A549 (cell line): ENCODE data around the gene PSEN2. TPM values are rescaled to one million over a fixed set of nuclear protein-coding genes. Genes with fewer than 3 reads are reported as not detected.

Source experiments
- ATAC-seq, 2 experiments: fragments of 200-7000 bp in 1 of 2; fragments of >200 bp in 1 of 2; cut with Nextera tagmentation in 1 of 2; cut with Tn5 transposase in 1 of 2; 3 replicates each; pipeline versions ENCODE4 v1.8.0 to v1.9.1; 2018 to 2020; ENCODE audit warnings: mild to moderate bottlenecking in 1 of 2, moderate library complexity in 1 of 2
- CTCF ChIA-PET: fragments of 300-600 bp; sonication (Branson Sonifier 250); formaldehyde crosslinking; extraction: SDS; loops from one replicate; lab custom pipeline; 2021; ENCODE audit warnings: antibody characterized with exemption, inconsistent platforms; lab: Yijun Ruan, JAX
- POLR2A ChIA-PET: fragments of 350-600 bp; formaldehyde crosslinking; extraction: SDS; loops from one replicate; lab custom pipeline; 2021; ENCODE audit warnings: antibody characterized with exemption, inconsistent platforms; lab: Yijun Ruan, JAX
- DNase-seq, 2 experiments: peaks; one replicate each; pipeline versions ENCODE4 v3.0.0 to v3.0.0-alpha.2; 2011 to 2016; ENCODE audit warnings: low read depth in 1 of 2, low spot score in 1 of 2
- FAIRE-seq: peaks from 2 replicates; lab custom pipeline; 2011; peaks lifted over from hg19 to GRCh38; lab: Jason Lieb, UNC
- H3K27ac ChIP-seq, 2 experiments: fragments of >200 bp; sonication (Bioruptor Twin); formaldehyde crosslinking; 3 replicates each; pipeline ENCODE4 v1.5.1; 2016 to 2017
- H3K4me1 ChIP-seq: fragments of >200 bp; sonication (Bioruptor Twin); formaldehyde crosslinking; 3 replicates; pipeline ENCODE4 v1.6.1; 2016
- H3K4me2 ChIP-seq: fragments of >200 bp; sonication (Bioruptor Twin); formaldehyde crosslinking; 3 replicates; pipeline ENCODE4 v1.6.1; 2016
- H3K4me3 ChIP-seq: fragments of >200 bp; sonication (Bioruptor Twin); formaldehyde crosslinking; 3 replicates; pipeline ENCODE4 v1.5.1; 2016
- H3K9me3 ChIP-seq: fragments of >200 bp; sonication (Bioruptor Twin); formaldehyde crosslinking; 3 replicates; pipeline ENCODE4 v1.6.1; 2016
- CHD2 ChIP-seq: fragments of 150-350 bp; IDR thresholded peaks from 2 replicates; pipeline ENCODE4 v1.6.1; 2014; ENCODE audit warnings: low read length; ENCODE audit not compliant: partially characterized antibody
- CHD4 ChIP-seq: fragments of 200-600 bp; sonication (generic); IDR thresholded peaks from 2 replicates; pipeline ENCODE4 v1.6.1; 2016; ENCODE audit warnings: antibody characterized with exemption, mild to moderate bottlenecking, borderline replicate concordance
- E2F6 ChIP-seq: IDR thresholded peaks from 2 replicates; pipeline ENCODE4 v1.6.1; 2012; ENCODE audit warnings: low read depth, borderline replicate concordance
- EHMT2 ChIP-seq: fragments of 200-600 bp; sonication (generic); IDR thresholded peaks from 2 replicates; pipeline ENCODE4 v1.6.1; 2016; ENCODE audit warnings: antibody characterized with exemption, low read depth, mild to moderate bottlenecking, moderate library complexity
- EP300 ChIP-seq, 2 experiments: fragments of >200 bp; sonication (Bioruptor Twin); formaldehyde crosslinking; IDR thresholded peaks; 2 replicates in 1 of 2; 3 replicates in 1 of 2; pipeline ENCODE4 v1.6.1; 2016 to 2017
- ESRRA ChIP-seq: fragments of 150-350 bp; IDR thresholded peaks from 2 replicates; pipeline ENCODE4 v1.6.1; 2014; ENCODE audit warnings: mild to moderate bottlenecking, low read length, borderline replicate concordance
- FOSB ChIP-seq: fragments of 250-450 bp; sonication (Bioruptor Pico); IDR thresholded peaks from 2 replicates; pipeline ENCODE4 v1.5.0; 2020; ENCODE audit warnings: mild to moderate bottlenecking, moderate library complexity
- FOSL2 ChIP-seq, 2 experiments: fragments of 450-650 bp in 1 of 2; fragments of >200 bp in 1 of 2; sonication (Bioruptor Twin) in 1 of 2; formaldehyde crosslinking; IDR thresholded peaks; 2 replicates each; pipeline versions ENCODE4 v1.5.0 to v1.6.1; 2016 to 2020; ENCODE audit warnings: mild to moderate bottlenecking in 1 of 2, moderate library complexity in 1 of 2
- FOXS1 ChIP-seq: fragments of 250-450 bp; sonication (Bioruptor Pico); IDR thresholded peaks from 2 replicates; pipeline ENCODE4 v1.5.0; 2020; ENCODE audit warnings: mild to moderate bottlenecking, moderate library complexity
- GATA3 ChIP-seq: IDR thresholded peaks from 2 replicates; pipeline ENCODE4 v1.6.1; 2012; ENCODE audit warnings: borderline replicate concordance
- HDAC2 ChIP-seq: fragments of 200-600 bp; sonication (generic); IDR thresholded peaks from 2 replicates; pipeline ENCODE4 v1.6.1; 2016
- HOXB13 ChIP-seq: fragments of 250-450 bp; sonication (Bioruptor Pico); IDR thresholded peaks from 2 replicates; pipeline ENCODE4 v1.5.0; 2020; ENCODE audit warnings: low read depth, mild to moderate bottlenecking, moderate library complexity
- HOXB5 ChIP-seq: fragments of 250-450 bp; sonication (Bioruptor Pico); IDR thresholded peaks from 2 replicates; pipeline ENCODE4 v1.5.0; 2020; ENCODE audit warnings: mild to moderate bottlenecking, moderate library complexity
- JUNB ChIP-seq: fragments of >200 bp; sonication (Bioruptor Twin); formaldehyde crosslinking; IDR thresholded peaks from 2 replicates; pipeline ENCODE4 v1.6.1; 2016
- MYC ChIP-seq: IDR thresholded peaks from 2 replicates; pipeline ENCODE4 v1.6.1; 2012; ENCODE audit warnings: mild to moderate bottlenecking, inconsistent platforms, low read length, improper control_type of control experiment, borderline replicate concordance
- PBX3 ChIP-seq: IDR thresholded peaks from 2 replicates; pipeline ENCODE4 v1.6.1; 2012
- RAD21 ChIP-seq, 2 experiments: fragments of >200 bp in 1 of 2; sonication (Bioruptor Twin) in 1 of 2; formaldehyde crosslinking in 1 of 2; IDR thresholded peaks in 1 of 2; conservative IDR thresholded peaks in 1 of 2; 2 replicates in 1 of 2; 3 replicates in 1 of 2; pipeline ENCODE4 v1.6.1; 2012 to 2018; ENCODE audit warnings: inconsistent platforms in 1 of 2
- RFX5 ChIP-seq: fragments of 450-650 bp; IDR thresholded peaks from 2 replicates; pipeline ENCODE4 v1.7.1; 2014; ENCODE audit warnings: antibody characterized with exemption, mild to moderate bottlenecking, moderate library complexity
- RNF2 ChIP-seq: fragments of 200-600 bp; sonication (generic); IDR thresholded peaks from 2 replicates; pipeline ENCODE4 v1.6.1; 2016; ENCODE audit warnings: low read depth, mild to moderate bottlenecking, antibody characterized with exemption, moderate library complexity, borderline replicate concordance
- SMC3 ChIP-seq: fragments of >200 bp; sonication (Bioruptor Twin); formaldehyde crosslinking; IDR thresholded peaks from 3 replicates; pipeline ENCODE4 v1.6.1; 2018; ENCODE audit warnings: inconsistent platforms
- TFCP2L1 ChIP-seq: fragments of 250-450 bp; sonication (Bioruptor Pico); IDR thresholded peaks from 2 replicates; pipeline ENCODE4 v1.5.0; 2021; ENCODE audit warnings: mild to moderate bottlenecking
- TP53 ChIP-seq: fragments of 250-450 bp; sonication (Bioruptor Pico); IDR thresholded peaks from 2 replicates; pipeline ENCODE4 v1.5.0; 2021; ENCODE audit warnings: mild to moderate bottlenecking, moderate library complexity
- USF2 ChIP-seq: fragments of 450-650 bp; IDR thresholded peaks from 2 replicates; pipeline ENCODE4 v1.6.1; 2014; ENCODE audit warnings: antibody characterized with exemption
- ZC3H11A ChIP-seq: fragments of 450-650 bp; IDR thresholded peaks from 2 replicates; pipeline ENCODE4 v1.6.1; 2014; ENCODE audit warnings: antibody characterized with exemption, mild to moderate bottlenecking
- ZNF302 ChIP-seq: fragments of 250-450 bp; sonication (Bioruptor Pico); IDR thresholded peaks from 2 replicates; pipeline ENCODE4 v1.9.0; 2021; ENCODE audit warnings: inconsistent platforms, mild to moderate bottlenecking, moderate library complexity
- ZSCAN20 ChIP-seq: fragments of 250-450 bp; sonication (Bioruptor Pico); IDR thresholded peaks from 2 replicates; pipeline ENCODE4 v1.8.0; 2022; ENCODE audit warnings: mild to moderate bottlenecking, moderate library complexity
- WGBS: methylation state at CpG from one replicate; pipeline ENCODE4 v1.1.6; 2017; ENCODE audit errors: missing lambda C conversion rate; 5-methylcytosine and 5-hydroxymethylcytosine counted together
- polyA plus RNA-seq, 4 experiments: library from polyadenylated mRNA; depleted of rRNA in 3 of 4; stranded (reverse); fragments of >200 nt; fragmentation: RNase III in 1 of 4; extraction: RNeasy Plus Mini Kit Qiagen cat#74134 plus additional on column Dnase treatment in 1 of 4; gene quantifications; 2 replicates in 3 of 4; 3 replicates in 1 of 4; pipeline ENCODE4 v1.2.3, GENCODE V29; 2011 to 2017
- TF ChIP-seq, protein P1 (sequence below): fragments of 200-600 bp; sonication (generic); IDR thresholded peaks from 2 replicates; pipeline ENCODE4 v1.6.1; 2016; ENCODE audit warnings: antibody characterized with exemption, mild to moderate bottlenecking, moderate library complexity

Gene PSEN2
- polyA plus RNA-seq, 2 of the 4 experiments (the other 2 are of a cell fraction): 23.4 to 24.2 TPM

- Histone ChIP-seq H3K9me3 (peaks cover 5% of the 10 kb centered on the region; the same call in 1 of the 3 replicates), H3K4me1 (peaks cover 31% of the 10 kb centered on the region), H3K4me2 (no peak overlapping the region), H3K4me3 (no peak overlapping the region), H3K27ac (no peak overlapping the region)
- TF ChIP-seq FOSB (CRISPR knock-in tag) (no peak), ZC3H11A (no peak), FOSL2 (IDR thresholded peaks at IDR 0.05) (no peak), FOSL2 (CRISPR knock-in tag; IDR thresholded peaks at IDR 0.05) (peak; percentile 29; the same call in 1 of the 2 replicates), E2F6 (no peak), USF2 (no peak), GATA3 (no peak), FOXS1 (CRISPR knock-in tag) (no peak)
- peak in 1 of 2 experiments; percentile 15 for DNase-seq
- ChIA-PET POLR2A (interaction anchor here (0.7 kb wide), 1 partner anchor 76 kb away, joined by 4 read pairs; no protein-coding TSS in a partner anchor), CTCF (interaction anchor here (0.6 to 2.0 kb wide), 5 partner anchors 7 to 890 kb away, joined by 3 to 7 read pairs (median 3); partner anchors contain the start of gene PSEN2)
- no peak for ATAC-seq
- FAIRE-seq: no peak
Observed at GRCh38 chr1:226862890-226863289, 7.5 kb upstream of the PSEN2 start.

DNA sequence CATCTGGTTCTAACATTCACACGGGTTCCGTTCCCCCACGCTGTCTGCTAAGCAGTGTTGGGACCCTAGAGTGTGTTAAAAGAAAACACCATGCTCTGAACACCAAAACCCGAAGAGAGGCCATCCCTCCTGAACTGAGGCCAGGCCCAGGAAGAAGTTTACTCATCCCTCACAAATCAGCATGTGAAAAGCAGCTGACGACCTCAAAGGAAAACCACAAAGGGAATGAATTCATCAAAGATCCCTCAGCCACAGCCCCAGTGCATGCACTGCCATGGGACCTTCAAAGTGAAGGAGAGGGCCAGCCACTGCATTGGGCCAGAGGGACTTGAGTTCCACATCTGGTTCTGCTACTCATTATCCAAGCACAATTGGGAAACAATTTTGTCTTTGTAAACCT, 7.0 kb upstream of the PSEN2 start:
- CTCF ChIA-PET: interaction anchor here (0.8 to 0.9 kb wide), 2 partner anchors 16 to 228 kb away, joined by 3 read pairs; no protein-coding TSS in a partner anchor
- DNase-seq (no peak), FAIRE-seq (no peak), ATAC-seq (no peak)
- 68% methylated on average over 5 of the region's 5 CpGs for WGBS
- H3K4me3 ChIP-seq: no peak overlapping the region
- POLR2A ChIA-PET: no interaction called here
- peaks cover 31% of the 10 kb centered on the region for H3K4me1 ChIP-seq
- H3K9me3 ChIP-seq: peaks cover 5% of the 10 kb centered on the region; the same call in 1 of the 3 replicates
- no peak for TF ChIP-seq TFCP2L1 (CRISPR knock-in tag)
- no peak for TF ChIP-seq CHD2
- no peak for TF ChIP-seq HOXB13
- TF ChIP-seq SMC3: no peak
- TF ChIP-seq JUNB: no peak
- no peak for TF ChIP-seq RFX5
- TF ChIP-seq ZNF302: no peak
- no peak for TF ChIP-seq HDAC2
- no peak for TF ChIP-seq FOSL2 (IDR thresholded peaks at IDR 0.05)
- no peak for TF ChIP-seq FOSL2 (CRISPR knock-in tag; IDR thresholded peaks at IDR 0.05)
- TF ChIP-seq CHD4: no peak
- no peak for TF ChIP-seq RAD21 (conservative IDR thresholded peaks at IDR 0.05 in 1 of 2, IDR thresholded peaks at IDR 0.05 in 1 of 2)
- TF ChIP-seq ZSCAN20 (CRISPR knock-in tag): no peak
- TF ChIP-seq TP53: no peak
- no peak for TF ChIP-seq EP300 (IDR thresholded peaks at IDR 0.05)
- TF ChIP-seq EHMT2: no peak
- no peak for TF ChIP-seq MYC
- no peak for TF ChIP-seq RNF2
- H3K4me2 ChIP-seq: no peak overlapping the region
- H3K27ac ChIP-seq: no peak overlapping the region

DNA sequence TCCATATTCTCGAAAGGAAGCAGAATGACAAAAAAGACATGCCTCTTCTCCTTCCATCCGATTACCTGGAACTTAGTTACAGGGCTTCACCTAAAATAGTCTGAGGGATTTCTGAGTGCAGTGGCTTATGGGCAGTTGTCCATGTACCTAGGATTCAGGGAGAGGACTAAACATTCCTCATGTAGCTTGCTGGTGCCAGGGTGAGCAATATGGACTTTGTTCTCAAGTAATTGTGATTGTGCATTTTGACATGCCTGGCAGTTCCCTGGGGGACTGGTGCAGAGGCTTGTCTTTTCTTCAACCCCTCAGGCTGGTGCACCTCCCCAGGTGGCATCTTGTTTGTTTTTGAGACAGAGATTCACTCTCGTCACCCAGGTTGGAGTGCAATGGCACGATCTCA, 6.1 kb upstream of the PSEN2 start:
- Histone ChIP-seq H3K27ac (no peak overlapping the region), H3K4me1 (peaks cover 31% of the 10 kb centered on the region), H3K4me3 (no peak overlapping the region), H3K9me3 (peaks cover 5% of the 10 kb centered on the region; the same call in 1 of the 3 replicates), H3K4me2 (peak overlapping the region; percentile 24)
- peak in 1 of 2 experiments; percentile 35 for DNase-seq
- CTCF ChIA-PET: interaction anchor here (0.8 to 1.3 kb wide), 2 partner anchors 15 to 19 kb away, joined by 3 read pairs; no protein-coding TSS in a partner anchor
- POLR2A ChIA-PET: no interaction called here
- no peak for FAIRE-seq
- peak; percentile 19 to 58; a peak in 3 of 6 replicates for ATAC-seq
- 88% methylated on average over 4 of the region's 4 CpGs for WGBS
- TF ChIP-seq, protein P1, sequence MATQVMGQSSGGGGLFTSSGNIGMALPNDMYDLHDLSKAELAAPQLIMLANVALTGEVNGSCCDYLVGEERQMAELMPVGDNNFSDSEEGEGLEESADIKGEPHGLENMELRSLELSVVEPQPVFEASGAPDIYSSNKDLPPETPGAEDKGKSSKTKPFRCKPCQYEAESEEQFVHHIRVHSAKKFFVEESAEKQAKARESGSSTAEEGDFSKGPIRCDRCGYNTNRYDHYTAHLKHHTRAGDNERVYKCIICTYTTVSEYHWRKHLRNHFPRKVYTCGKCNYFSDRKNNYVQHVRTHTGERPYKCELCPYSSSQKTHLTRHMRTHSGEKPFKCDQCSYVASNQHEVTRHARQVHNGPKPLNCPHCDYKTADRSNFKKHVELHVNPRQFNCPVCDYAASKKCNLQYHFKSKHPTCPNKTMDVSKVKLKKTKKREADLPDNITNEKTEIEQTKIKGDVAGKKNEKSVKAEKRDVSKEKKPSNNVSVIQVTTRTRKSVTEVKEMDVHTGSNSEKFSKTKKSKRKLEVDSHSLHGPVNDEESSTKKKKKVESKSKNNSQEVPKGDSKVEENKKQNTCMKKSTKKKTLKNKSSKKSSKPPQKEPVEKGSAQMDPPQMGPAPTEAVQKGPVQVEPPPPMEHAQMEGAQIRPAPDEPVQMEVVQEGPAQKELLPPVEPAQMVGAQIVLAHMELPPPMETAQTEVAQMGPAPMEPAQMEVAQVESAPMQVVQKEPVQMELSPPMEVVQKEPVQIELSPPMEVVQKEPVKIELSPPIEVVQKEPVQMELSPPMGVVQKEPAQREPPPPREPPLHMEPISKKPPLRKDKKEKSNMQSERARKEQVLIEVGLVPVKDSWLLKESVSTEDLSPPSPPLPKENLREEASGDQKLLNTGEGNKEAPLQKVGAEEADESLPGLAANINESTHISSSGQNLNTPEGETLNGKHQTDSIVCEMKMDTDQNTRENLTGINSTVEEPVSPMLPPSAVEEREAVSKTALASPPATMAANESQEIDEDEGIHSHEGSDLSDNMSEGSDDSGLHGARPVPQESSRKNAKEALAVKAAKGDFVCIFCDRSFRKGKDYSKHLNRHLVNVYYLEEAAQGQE: no peak
- TF ChIP-seq GATA3 (no peak), ESRRA (no peak), HOXB5 (CRISPR knock-in tag) (no peak), PBX3 (no peak), JUNB (no peak)
